ENCODE results near the gene EIF4B. TPM values are rescaled to one million over a fixed set of nuclear protein-coding genes. Genes with fewer than 3 reads are reported as not detected.

The EIF4B gene
- total RNA-seq, 2 donors from 2014 or later = 340 to 372 TPM

DNA sequence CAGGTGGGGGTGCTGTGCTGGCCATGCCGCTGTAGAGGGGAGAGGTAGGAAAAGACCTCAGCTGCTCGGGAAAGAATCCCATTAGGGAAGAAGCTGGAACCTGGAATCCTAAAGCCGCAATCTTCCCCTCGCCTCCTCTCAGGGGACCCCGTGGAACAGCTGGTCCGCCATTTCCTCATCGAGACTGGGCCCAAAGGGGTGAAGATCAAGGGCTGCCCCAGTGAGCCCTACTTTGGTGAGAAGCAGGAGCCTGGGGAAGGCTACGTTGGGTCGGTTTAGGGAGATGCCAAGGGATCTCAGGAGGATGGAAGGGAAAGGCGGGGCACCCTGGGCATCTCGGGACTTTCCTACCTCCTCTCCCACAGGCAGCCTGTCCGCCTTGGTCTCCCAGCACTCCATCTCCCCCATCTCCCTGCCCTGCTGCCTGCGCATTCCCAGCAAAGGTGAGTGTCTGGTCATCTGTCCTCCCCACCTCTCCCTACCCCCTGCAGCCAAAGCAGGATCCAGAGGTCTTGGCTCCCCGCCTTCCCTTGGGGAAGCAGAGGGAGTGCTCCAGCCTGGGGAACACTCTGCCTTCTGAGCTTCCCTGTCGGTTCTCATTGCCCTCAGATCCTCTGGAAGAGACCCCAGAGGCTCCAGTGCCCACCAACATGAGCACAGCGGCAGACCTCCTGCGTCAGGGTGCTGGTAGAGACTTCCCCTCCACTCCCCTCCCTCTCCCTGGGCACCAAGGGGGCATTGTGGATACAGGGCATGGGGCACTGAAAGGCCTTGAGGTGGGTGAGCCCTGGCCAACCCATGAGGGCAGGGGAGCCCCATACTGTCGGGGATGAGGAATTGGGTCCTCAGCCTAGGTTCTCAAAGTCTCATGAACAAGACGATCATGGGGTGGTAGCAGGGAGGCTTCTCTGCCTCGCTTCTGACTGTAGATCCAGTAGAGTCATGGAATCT lies 56.0 kb downstream of the EIF4B start:
- H3K4me3 Mint-ChIP-seq = no peak overlapping the region
- no peaks in the 10 kb centered on the region for H3K9me3 Mint-ChIP-seq
- no peak overlapping the region for H3K27ac Mint-ChIP-seq
- ATAC-seq (no peak), DNase-seq (ENCODE audit: low spot score) (peak; percentile 32)
- no peaks in the 10 kb centered on the region for H3K27me3 Mint-ChIP-seq
- peaks cover 6 to 8% of the 10 kb centered on the region in 2 donors for H3K4me1 Mint-ChIP-seq (ENCODE audit: low read depth in 2 of 2)
- H3K36me3 Mint-ChIP-seq = no peaks in the 10 kb centered on the region

DNA sequence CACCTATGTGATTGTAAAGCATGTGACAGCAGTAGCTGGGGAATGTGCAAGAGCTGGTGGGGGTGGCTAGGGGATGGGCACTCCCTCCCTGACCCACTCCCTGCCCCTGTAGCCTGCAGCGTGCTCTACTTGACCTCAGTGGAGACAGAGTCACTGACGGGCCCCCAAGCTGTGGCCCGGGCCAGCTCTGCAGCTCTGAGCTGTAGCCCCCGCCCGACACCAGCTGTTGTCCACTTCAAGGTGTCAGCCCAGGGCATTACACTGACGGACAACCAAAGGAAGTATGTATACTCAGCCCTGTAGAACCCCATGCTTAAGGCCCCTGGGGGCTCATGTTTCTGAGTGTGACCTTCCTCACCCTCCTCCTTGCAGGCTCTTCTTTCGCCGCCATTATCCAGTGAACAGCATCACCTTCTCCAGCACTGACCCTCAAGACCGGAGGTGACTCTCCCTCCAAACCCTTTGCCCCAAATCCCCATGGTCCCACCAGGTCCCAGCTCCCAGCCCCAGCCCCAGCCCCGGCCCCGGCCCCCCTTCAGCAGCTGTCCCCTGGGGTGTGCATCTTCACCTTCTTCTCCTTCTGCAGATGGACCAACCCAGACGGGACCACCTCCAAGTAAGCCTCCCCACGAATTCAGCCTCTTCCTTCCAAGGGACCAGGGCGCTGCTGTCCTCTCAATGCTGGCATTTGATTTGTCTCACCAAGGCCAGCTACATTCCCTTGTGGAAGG lies 56.9 kb downstream of the EIF4B start:
- Mint-ChIP-seq H3K27me3 (no peaks in the 10 kb centered on the region), H3K27ac (no peak overlapping the region), H3K4me1 (ENCODE audit: low read depth in 2 of 2) (peaks cover 6 to 8% of the 10 kb centered on the region in 2 donors), H3K4me3 (no peak overlapping the region), H3K9me3 (no peaks in the 10 kb centered on the region), H3K36me3 (no peaks in the 10 kb centered on the region)
- no peak for DNase-seq (ENCODE audit: low spot score)
- ATAC-seq = no peak

DNA sequence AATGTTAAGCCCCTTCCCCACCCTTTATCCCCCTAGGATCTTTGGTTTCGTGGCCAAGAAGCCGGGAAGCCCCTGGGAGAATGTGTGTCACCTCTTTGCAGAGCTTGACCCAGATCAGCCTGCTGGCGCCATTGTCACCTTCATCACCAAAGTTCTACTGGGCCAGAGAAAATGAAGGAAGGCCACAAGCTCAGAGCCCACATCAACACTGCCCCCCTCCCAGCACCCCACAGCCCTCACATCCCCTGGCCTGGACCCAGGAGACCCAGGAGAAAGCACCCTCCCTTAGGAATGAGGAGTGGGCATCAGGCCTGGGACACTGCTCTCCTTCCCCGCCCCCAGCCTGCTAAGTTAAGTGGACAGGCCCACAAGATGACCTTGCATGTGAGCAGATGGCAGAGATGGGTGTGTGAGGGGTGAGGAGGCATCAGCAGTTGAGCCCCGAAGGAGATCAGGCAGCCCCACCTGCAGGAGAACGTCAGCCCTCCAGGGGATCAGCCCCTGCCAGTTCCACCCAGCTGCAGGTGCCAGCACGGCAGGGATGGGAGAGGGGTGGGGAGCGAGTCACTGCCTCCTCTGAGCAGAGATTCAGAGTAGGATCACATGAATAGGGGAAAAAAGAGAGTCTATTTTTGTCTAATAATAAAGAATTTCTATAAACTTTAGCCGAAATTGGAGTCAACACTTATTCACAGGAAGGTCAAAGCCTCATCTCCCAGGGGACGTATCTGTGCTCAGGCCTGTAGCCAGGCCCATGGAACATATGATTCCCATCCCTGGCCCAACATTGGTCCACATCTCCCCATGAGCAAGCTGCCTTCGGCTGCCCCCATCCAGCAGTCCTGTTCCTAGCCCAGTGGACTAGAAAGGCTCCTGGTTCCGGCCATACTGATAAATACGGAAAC lies 57.7 kb downstream of the EIF4B start:
- DNase-seq (ENCODE audit: low spot score) = no peak
- Mint-ChIP-seq H3K4me1 (ENCODE audit: low read depth in 2 of 2) (peaks cover 6 to 8% of the 10 kb centered on the region in 2 donors), H3K9me3 (no peaks in the 10 kb centered on the region), H3K27me3 (no peaks in the 10 kb centered on the region), H3K27ac (no peak overlapping the region), H3K4me3 (no peak overlapping the region), H3K36me3 (no peaks in the 10 kb centered on the region)
- ATAC-seq = no peak

DNA sequence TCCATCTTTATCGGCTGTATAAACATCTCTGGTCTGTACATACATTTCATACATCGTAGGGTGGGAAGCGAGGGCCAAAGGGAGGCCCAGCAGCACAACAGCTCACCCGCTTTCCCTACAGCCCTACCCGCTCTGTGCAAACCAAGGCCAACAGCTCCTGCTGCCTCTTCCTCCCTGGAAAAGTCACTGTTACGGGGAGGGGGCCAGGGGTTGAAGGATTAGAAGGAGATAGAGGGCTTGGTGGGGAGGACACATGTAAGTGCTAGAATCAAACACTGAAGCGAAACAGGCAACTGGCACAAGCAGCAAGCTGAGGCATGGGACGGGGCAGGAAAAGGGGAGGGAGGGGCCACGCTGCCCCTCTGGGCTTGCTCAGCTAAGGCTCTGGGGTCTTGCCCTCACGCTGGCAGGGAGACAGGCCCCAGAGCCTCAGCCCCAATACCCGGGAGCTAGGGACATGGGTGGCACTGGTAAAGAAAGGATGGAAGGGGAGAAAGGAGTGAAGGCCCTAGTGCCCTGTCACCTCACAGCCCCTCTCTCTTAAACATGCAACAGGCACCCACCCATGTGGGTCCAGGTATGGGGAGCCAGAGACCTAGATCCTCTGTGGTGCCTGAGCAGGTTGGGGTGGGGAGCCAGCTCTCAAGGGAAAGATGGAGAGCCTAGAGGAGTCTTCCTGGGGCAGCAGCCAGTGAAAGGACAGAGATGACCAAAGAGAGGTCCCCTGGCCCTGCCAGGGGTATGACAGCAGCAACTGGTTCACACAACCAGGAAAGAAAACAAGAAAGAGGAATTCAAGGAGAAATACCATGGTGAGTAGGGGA lies 58.6 kb downstream of the EIF4B start:
- H3K4me3 Mint-ChIP-seq = no peak overlapping the region
- no peak for ATAC-seq

DNA sequence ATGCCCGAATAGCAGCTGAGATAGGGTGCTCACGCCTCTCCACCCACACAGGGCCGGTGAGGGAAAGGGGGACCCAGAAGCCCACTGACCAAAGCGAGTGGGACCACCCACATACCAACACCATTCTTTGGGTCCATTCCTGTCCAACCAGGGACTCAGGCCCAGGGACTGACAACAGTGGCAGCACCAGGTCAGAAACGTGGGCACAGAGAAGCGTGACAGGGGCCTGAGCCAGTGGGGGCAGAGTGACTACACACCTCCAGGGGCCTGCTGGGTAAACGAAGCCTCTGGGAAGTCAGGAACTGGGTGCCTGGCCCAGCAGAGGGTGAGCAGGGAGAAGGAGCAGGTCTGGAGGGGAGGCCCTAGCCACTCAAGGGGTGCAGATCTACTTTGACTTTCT lies 59.2 kb downstream of the EIF4B start:
- Mint-ChIP-seq H3K4me3 (no peak overlapping the region), H3K4me1 (ENCODE audit: low read depth in 2 of 2) (peaks cover 6% of the 10 kb centered on the region in 2 donors), H3K9me3 (no peaks in the 10 kb centered on the region), H3K36me3 (no peaks in the 10 kb centered on the region), H3K27ac (no peak overlapping the region), H3K27me3 (no peaks in the 10 kb centered on the region)
- DNase-seq (ENCODE audit: low spot score) = no peak
- ATAC-seq = no peak

More for the DNA sequence above, 58.6 kb downstream of the EIF4B start:
- Mint-ChIP-seq H3K36me3 (no peaks in the 10 kb centered on the region), H3K27ac (no peak overlapping the region), H3K9me3 (no peaks in the 10 kb centered on the region), H3K4me1 (ENCODE audit: low read depth in 2 of 2) (peaks cover 6 to 8% of the 10 kb centered on the region in 2 donors), H3K27me3 (no peaks in the 10 kb centered on the region)
- no peak for DNase-seq (ENCODE audit: low spot score)

DNA sequence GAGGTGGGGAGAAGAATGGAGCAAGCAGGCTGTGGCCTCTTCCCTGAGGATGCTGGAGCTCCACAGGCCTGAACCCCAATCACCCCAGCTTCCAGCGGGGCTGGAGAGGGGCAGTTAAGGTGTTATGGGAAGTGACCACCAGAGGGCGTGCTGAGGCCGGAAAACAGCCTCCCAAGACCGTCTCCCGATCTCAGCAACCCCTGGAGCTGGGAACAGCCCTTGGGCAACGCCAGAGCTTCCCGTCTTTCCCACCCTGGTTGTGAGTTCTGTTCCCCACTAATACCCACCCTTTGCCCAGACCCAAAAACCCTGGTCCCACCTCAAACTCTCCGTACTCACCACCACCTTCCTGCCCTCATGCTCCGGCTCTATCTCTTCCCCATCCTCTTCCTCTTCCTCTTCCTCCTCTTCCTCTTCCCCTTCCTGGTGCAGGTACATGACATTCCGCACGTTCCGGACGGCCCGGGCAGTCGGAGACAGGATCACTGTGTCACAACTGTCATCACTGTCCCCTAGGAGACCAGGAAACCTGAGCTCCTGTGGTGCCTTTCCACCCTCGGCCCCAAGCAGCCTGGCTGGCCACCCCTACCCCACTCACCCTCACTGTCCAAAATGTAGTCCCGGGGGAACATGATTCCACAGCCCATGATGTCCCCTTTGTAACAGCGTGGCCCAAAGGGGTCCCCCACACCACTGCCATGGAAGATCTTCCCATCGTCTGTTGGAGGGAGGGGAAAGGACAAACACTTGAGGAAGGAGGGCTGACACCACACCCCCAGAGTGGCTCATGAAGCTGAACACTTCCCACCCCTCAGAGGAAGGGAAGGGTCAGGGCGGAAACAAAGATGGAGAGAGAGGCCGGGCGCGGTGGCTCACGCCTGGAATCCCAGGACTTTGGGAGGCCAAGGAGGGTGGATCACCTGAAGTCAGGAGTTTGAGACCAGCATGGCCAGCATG lies 60.0 kb downstream of the EIF4B start:
- ATAC-seq = peak; percentile 49 to 63
- no peaks in the 10 kb centered on the region for H3K36me3 Mint-ChIP-seq

DNA sequence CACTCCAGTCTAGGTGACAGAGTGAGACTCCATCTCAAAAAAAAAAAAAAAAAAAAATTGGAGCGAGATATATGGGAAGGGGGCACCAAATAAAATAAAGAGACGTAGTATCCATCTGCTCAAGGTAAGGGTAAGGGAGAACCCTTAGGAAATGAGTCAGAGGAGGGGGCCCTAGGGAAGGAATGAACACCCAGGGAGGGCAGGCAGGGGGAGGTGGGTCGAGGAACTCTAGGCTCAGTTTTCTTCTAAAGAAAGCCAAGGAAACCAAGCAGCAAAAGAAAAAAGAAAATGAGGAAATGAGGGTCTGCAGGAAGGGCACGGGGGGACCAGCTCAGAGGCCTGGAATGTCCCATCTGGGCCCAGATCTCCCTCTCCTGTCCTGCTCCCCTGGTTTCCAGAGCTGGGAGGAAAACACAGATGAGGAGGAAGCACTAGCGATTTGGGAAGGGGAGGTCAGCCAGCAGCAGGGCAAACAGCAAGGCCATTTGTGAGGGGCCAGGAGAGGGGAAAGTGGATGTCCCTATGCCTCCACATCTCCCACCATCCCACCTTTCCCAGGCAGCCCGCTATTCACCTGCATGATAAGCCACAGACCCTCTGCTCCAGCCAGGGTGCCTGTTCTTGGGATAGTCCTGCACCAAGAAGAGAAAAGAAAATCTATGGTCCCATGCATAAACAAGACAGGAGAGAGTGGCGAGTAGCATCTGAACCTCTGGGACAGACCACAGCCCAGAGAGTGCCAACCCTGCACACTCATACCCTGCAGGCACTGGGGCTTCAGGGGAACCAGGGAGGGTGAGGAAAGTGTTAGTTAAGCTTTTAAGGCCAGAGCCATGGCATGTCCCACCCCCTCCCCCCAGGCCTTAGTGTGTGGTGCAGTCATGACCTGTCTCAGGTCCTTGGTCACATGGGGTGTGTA lies 61.1 kb downstream of the EIF4B start:
- Mint-ChIP-seq H3K9me3 (no peaks in the 10 kb centered on the region), H3K27ac (peak overlapping the region in 1 of 2 donors; percentile 1), H3K4me3 (no peak overlapping the region), H3K27me3 (no peaks in the 10 kb centered on the region), H3K4me1 (ENCODE audit: low read depth in 2 of 2) (peaks cover 10 to 16% of the 10 kb centered on the region in 2 donors), H3K36me3 (no peaks in the 10 kb centered on the region)
- DNase-seq (ENCODE audit: low spot score) = no peak
- ATAC-seq = peak in 1 of 2 donors; percentile 25

More for the DNA sequence above, 60.0 kb downstream of the EIF4B start:
- Mint-ChIP-seq H3K27ac (peak overlapping the region in 1 of 2 donors; percentile 14), H3K4me1 (ENCODE audit: low read depth in 2 of 2) (peaks cover 6 to 10% of the 10 kb centered on the region in 2 donors), H3K9me3 (no peaks in the 10 kb centered on the region), H3K27me3 (no peaks in the 10 kb centered on the region), H3K4me3 (no peak overlapping the region)
- DNase-seq (ENCODE audit: low spot score) = no peak

DNA sequence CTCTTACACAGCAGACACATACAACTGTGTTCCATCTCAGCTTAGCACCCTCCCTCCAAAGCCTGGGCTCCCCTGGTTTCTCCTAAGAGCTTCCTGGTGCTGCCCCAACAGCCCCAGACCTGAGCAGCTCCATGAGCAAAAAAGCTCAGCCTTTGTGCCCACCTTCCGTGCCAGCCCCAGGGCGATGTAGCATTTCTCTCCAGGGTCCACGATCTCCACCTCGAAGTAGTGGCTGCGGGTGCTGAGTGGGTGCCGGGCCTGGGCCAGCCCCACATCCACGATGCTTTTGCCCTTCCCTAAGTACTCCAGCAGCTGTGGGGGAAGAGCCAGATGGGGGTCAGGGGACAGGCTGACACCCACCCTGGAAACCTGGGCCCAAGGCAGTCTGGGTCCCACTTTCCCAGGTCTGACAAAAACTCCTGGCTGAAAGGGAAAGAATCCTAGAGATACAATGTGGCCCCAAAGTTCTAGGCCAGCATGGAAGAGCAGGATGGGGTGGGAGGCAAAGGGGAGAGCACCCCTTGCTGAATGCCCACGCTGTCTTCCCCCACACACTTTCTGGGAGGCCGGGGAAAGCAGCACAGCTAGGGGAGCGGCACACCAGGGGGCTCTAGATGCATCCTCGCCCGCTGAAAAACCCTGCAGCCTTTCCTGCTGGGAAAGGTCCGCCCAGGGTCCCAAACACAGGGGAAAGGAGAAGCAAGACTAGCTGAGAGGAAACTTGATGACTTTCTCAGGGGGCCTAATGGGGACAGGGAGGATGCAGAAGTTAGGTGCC lies 61.9 kb downstream of the EIF4B start:
- no peak for ATAC-seq
- H3K27ac Mint-ChIP-seq = peak overlapping the region in 1 of 2 donors; percentile 60
- no peaks in the 10 kb centered on the region for H3K36me3 Mint-ChIP-seq
- H3K9me3 Mint-ChIP-seq = no peaks in the 10 kb centered on the region
- H3K27me3 Mint-ChIP-seq = no peaks in the 10 kb centered on the region
- H3K4me1 Mint-ChIP-seq (ENCODE audit: low read depth in 2 of 2) = peaks cover 10 to 16% of the 10 kb centered on the region in 2 donors
- no peak for DNase-seq (ENCODE audit: low spot score)
- H3K4me3 Mint-ChIP-seq = no peak overlapping the region

DNA sequence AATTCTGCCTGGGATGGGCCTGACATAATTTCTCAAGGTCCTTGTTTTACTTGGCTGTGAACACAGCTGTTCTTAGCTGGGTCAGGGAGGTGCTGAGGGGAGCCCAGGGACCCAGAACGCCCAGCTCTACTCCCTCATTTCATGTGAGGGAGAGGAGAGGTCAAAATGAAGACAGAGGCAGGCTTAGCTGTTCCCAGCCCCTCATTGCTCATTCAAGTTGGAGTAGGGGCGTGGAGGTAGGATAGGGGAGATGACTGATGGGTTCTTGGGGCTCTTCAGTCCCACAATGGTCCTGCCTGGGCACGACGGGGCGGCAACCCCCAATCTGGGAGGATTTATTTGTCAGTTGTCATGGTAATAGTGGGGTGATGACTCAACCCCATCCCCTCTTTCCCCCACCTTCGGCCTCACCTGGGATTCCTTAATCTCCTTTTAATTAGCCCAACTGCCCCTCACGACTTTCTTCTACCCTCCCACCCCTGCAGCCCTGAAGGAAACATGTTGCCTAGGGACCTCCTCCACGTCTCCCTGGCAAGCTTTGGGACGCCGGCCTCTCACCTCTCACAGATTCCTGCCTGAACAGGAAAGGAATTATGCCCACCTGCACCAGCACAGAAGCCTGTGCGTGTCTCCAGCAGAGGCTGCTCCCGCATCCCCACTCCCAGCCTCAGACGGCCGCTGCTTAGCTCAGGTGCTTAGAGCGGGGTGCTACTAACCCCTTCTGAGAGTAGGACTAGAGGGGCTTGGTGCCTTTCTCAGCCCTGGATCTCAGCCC lies 62.7 kb downstream of the EIF4B start:
- Mint-ChIP-seq H3K4me3 (no peak overlapping the region), H3K36me3 (no peaks in the 10 kb centered on the region), H3K9me3 (no peaks in the 10 kb centered on the region), H3K4me1 (ENCODE audit: low read depth in 2 of 2) (peaks cover 10 to 17% of the 10 kb centered on the region in 2 donors), H3K27ac (peak overlapping the region in 1 of 2 donors; percentile 60), H3K27me3 (no peaks in the 10 kb centered on the region)
- DNase-seq (ENCODE audit: low spot score) = no peak
- no peak for ATAC-seq

Measured in natural killer cell treated with Interleukin-12 subunit alpha and Interleukin-12 subunit beta and Interleukin-15 and Interleukin-18, amount 100 ng/mL, for 72 hours (primary cell).